Measurements from ENCODE around the gene VAMP3. TPM values are rescaled to one million over a fixed set of nuclear protein-coding genes. Genes with fewer than 3 reads are reported as not detected.

VAMP3 gene
- total and polyA plus RNA-seq, 9 of the 15 experiments (the other 6 are each of a cell fraction or from before 2014, with no cell fraction given), result 27.1 to 71.3 (median 47.5) TPM

GRCh38 chr1:7783178-7783711 is 12.1 kb downstream of the VAMP3 start:
- no peaks in the 10 kb centered on the region for H3K79me2 ChIP-seq (ENCODE audit: control insufficient read depth, insufficient read depth, low read length)
- peak overlapping the region; percentile 58 to 82; a peak in 3 of 4 replicates for H3K9ac ChIP-seq (ENCODE audit: insufficient read depth in 1 of 2, low read depth in 2 of 2, low read length in 2 of 2)
- H3K27ac ChIP-seq (ENCODE audit: extremely low read depth, low read depth, low read length), result peak overlapping the region; percentile 46; the same call in 1 of the 3 replicates

More at GRCh38 chr1:7783178-7783711, 12.1 kb downstream of the VAMP3 start:
- Histone ChIP-seq H3K4me1 (replicated peaks in 1 of 2; ENCODE audit: control insufficient read depth in 2 of 2, insufficient read depth in 2 of 2, low read length in 2 of 2) (peaks cover 7 to 17% of the 10 kb centered on the region in 2 experiments; a peak in 4 of 5 replicates), H4K20me1 (replicated peaks; ENCODE audit: control insufficient read depth, insufficient read depth, low read length) (no peaks in the 10 kb centered on the region), H3K27me3 (ENCODE audit: control insufficient read depth in 2 of 2, insufficient read depth in 2 of 2, low read length in 2 of 2) (no peaks in the 10 kb centered on the region), H3K4me3 (peak overlapping the region; percentile 49), H2AFZ (ENCODE audit: low read depth, low read length) (peak overlapping the region; percentile 91), H3K9me1 (ENCODE audit: control insufficient read depth, insufficient read depth, low read length) (no peaks in the 10 kb centered on the region), H3K36me3 (ENCODE audit: control insufficient read depth, insufficient read depth, low read length) (peaks cover 46% of the 10 kb centered on the region; the same call in 2 of the 3 replicates), H3K4me2 (ENCODE audit: insufficient read depth, low read length) (peak overlapping the region; percentile 70), H3K9me3 (replicated peaks; ENCODE audit: control insufficient read depth, insufficient read depth, low read depth, low read length) (peaks cover 7% of the 10 kb centered on the region)
- ChIA-PET POLR2A (interaction anchor here (0.6 to 1.9 kb wide), 2 partner anchors 10 to 12 kb away, joined by 3 to 5 read pairs; partner anchors contain the start of gene VAMP3), CTCF (ENCODE audit: low intra/inter-chr PET ratio) (no interaction called here)
- intact Hi-C loops (cut with micrococcal nuclease) (no loop called here), in situ Hi-C loops (cut with MboI) (no loop called here)
- FAIRE-seq, result peak; percentile 19
- TSS peak; percentile 70 for BruUV-seq (replicated peaks)
- DNase-seq (ENCODE audit: extremely low read depth in 1 of 4, low spot score in 3 of 4), result peak; percentile 83 to 88 (median 86)
- TF ChIP-seq RBM34 (IDR thresholded peaks at IDR 0.05; ENCODE audit: borderline replicate concordance, insufficient read depth, low read length), result no peak
- peak; percentile 50; the same call in 1 of the 2 replicates for TF ChIP-seq HDAC2 (IDR thresholded peaks at IDR 0.05)
- no peak for TF ChIP-seq CHAMP1 (IDR thresholded peaks at IDR 0.05)
- TF ChIP-seq NR2F6 (CRISPR knock-in tag; IDR thresholded peaks at IDR 0.05), result no peak
- TF ChIP-seq ETV1 (tag; conservative IDR thresholded peaks at IDR 0.05; ENCODE audit: low read depth), result no peak
- TF ChIP-seq TCFL5 (CRISPR knock-in tag; conservative IDR thresholded peaks at IDR 0.05), result no peak
- TF ChIP-seq SP1 (CRISPR knock-in tag; IDR thresholded peaks at IDR 0.05), result no peak
- TF ChIP-seq SMARCC2 (IDR thresholded peaks at IDR 0.05; ENCODE audit: low read depth), result no peak
- 0 out of 2 replicates have a peak, but pooled peaks have one; percentile 38 for TF ChIP-seq NFIC (IDR thresholded peaks at IDR 0.05)
- peak in 1 of 2 experiments; percentile 51 for TF ChIP-seq E2F6 (IDR thresholded peaks at IDR 0.05; ENCODE audit: borderline replicate concordance in 1 of 2, extremely low read depth in 1 of 2, insufficient read depth in 1 of 2, insufficient read length in 1 of 2, low read depth in 1 of 2, low read length in 1 of 2, poor library complexity in 1 of 2, severe bottlenecking in 1 of 2)
- TF ChIP-seq RHOXF2B (CRISPR knock-in tag; conservative IDR thresholded peaks at IDR 0.05), result no peak
- TF ChIP-seq SRSF7 (optimal IDR thresholded peaks at IDR 0.05; ENCODE audit: low read depth, low read length), result no peak
- TF ChIP-seq UBTF (IDR thresholded peaks at IDR 0.05; ENCODE audit: borderline replicate concordance in 1 of 2, low read depth in 2 of 2, low read length in 2 of 2), result 0 out of 4 replicates have a peak, but pooled peaks of 1 of the 2 experiments have one; percentile 27
- TF ChIP-seq PHF21A (IDR thresholded peaks at IDR 0.05; ENCODE audit: borderline replicate concordance, low read depth), result 0 out of 2 replicates have a peak, but pooled peaks have one; percentile 40
- peak; percentile 42; the same call in 1 of the 2 replicates for TF ChIP-seq ZNF121 (CRISPR knock-in tag; conservative IDR thresholded peaks at IDR 0.05)
- peak; percentile 9; the same call in 1 of the 2 replicates for TF ChIP-seq PHF8 (IDR thresholded peaks at IDR 0.05; ENCODE audit: borderline replicate concordance, low read length)
- peak; percentile 83 for ATAC-seq
- WGBS (ENCODE audit: insufficient coverage, low coverage, missing lambda C conversion rate), result 1% methylated on average over 17 of the region's 34 CpGs
